Anterior cingulate cortex (tissue), 58 donors: ENCODE data around the gene NLN.
"Not testable (repeated sequence)": the region's sequence is repeated elsewhere in the genome, so short reads cannot be mapped to it uniquely, and the experiment has no call there.

Experiments used
- DNase-seq, 58 donors: peaks; one replicate each; lab custom pipeline; 2025; lab: John Stamatoyannopoulos, UW

NLN gene

DNA sequence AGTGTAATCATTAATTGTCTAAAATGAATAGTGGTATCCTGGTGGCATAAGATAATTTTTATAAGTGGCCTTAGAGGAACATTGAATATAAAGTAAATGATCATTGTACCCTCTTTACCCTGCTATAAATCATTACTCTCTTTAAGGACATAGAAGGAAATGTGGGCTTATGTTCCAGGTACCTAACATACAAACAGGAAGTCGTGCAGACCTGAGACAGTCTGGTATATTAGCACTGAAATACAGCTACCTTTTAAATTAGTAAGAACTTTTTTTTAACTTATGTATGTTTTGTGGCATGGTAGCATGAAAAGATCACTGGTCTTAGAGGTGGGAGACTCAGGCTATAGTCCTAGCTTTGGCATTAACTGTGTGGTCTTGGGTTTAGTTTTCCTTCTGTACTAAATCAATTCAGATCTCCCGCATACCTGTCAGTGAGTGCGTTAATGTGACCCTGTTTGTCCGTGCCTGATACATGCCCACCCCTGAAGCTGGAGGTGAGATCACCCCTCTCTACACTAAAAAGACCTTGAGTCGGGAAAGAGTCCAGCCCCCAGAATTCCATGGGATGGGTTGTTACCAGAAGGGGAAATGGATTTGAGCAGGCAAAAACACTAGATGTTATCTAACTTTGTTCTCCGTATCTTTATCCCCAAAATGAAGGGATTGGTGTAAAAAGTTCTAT, 145.0 kb downstream of the NLN start:
- DNase-seq: no peak

DNA sequence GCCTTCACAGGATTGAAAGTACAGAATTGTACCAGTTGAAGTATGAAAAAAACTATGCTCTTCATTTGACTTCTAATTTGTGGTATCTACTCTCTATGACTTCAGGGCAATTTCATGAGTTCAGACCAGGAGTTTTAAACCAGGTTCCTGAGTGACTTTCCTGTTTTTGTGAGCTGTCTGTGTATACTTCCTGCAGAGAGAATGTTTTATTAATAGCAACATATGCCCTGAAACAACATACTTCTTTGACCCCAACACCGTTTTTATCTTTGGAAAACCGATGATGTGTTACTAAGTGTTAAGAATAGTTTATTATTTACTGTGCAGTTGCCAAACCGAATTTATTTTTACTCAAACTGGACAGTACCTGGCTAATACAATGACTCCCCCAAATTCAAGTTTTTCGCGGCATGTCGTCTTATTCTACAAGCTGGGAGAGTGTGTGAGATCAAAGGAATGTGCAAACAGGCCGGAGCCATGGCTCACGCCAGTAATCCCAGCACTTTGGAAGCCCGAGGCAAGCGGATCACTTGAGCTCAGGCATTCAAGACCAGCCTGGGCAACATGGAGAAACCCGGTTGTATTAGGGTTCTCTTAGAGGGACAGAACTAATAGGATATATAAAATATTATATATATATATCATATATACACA, 145.7 kb downstream of the NLN start:
- DNase-seq: no peak

DNA sequence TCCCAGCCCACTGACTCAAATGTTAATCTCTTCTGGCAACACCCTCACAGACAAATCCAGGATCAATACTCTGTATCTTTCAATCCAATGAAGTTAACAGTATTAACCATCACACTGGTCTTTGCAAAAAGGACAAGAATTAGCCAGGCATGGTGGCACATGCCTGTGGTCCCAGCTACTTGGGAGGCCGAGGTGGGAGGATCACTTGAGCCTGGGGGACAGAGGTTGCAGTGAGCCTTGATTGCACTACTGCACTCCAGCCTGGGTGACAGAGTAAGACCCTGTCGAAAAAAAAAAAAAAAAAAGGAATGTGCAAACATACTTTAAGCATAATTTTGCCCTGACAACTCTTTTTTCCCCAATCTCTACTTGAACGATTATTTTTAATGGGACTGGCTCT, 146.5 kb downstream of the NLN start:
- DNase-seq: no peak

DNA sequence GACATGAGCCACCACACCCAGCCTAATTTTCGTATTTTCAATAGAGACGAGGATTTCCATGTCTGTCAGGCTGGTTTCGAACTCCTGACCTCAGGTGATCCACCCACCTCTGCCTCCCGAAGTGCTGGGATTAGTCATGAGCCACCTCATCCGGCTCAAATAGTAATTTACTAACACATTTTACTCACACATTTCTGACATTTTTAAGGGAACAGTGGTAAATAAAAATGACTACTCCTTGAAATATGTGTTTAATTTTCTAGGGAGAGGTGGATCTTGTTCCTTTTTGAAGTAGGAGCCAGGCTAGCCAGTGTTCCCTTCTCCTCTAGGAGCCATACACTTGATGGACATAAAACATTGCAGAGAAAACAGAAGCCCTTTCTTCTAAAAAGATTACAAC, 149.2 kb downstream of the NLN start:
- DNase-seq: no peak

DNA sequence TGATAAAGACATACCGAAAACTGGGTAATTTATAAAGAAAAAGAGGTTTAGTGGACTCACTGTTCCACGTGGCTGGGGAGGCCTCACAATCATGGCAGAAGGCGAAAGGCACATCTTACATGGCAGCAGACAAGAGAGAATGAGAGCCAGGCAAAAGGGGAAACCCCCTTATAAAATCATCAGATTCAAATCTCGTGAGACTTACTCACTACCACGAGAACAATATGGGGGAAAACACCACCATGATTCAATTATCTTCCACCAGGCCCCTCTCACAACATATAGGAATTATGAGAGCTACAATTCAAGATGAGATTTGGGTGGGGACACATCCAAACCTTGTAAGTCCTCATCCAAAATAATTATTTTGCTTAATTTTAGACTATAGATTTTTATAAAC, 149.8 kb downstream of the NLN start:
- DNase-seq: not testable (repeated sequence)

DNA sequence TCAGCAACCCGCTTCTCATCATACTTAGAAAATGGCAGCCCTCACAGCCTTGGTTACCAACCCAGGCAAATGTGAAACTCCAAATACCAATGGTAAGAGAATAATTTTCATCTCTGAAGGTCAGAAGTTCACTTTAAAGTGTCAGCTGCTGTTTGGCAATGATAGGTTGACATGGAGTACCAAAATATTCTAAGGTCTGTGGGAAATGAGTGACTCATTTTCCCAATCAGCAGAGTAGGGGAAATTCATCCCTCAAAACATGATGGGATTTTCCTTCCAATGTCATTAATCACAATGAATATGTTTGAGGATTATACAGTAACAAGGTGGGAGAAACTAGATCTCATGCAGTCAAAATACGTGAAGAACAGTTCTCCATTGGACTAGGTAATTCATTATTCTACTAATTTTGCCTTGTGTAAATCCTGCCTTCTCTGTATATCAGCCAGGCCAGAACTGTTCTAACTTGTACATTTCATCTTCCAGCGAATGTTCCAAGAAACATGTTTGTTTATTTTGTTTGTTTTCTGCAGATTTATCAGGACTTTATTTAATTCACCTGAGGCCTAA, 151.3 kb downstream of the NLN start:
- no peak for DNase-seq

DNA sequence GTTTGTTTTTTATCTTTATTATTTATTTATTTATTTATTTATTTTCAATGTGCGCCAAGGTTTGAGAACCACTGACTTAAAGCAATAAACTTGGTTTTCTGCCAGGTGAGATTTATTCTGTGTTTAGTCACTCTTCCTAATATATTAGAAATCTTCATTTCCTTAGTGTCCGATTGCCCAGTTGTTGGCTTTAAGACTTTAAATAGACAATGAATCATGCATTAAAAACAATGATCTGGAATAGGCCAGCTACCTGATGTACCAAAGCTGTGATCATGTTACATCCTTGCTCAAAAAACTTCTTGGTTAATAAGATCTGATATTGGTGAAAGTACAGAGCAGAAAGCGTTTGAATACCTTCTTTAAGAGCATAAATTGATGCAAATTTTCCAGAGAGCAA, 152.2 kb downstream of the NLN start:
- DNase-seq: no peak

DNA sequence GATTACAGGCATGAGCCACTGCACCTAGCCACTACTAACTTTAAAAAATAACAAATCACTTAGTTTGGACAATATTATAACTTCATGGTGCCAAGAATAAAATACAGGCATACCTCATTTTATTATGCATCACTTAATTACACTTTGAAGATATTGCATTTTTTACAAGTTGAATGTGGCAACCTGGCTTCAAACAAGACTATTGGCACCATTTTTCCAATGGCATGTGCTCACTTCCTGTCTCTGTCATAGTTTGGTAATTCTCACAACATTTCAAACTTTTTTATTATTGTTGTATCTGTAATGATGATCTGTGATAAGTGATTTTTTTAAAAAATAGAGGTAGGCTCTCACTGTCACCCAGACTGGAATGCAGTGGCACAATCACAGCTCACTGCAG, 154.5 kb downstream of the NLN start:
- no peak for DNase-seq

DNA sequence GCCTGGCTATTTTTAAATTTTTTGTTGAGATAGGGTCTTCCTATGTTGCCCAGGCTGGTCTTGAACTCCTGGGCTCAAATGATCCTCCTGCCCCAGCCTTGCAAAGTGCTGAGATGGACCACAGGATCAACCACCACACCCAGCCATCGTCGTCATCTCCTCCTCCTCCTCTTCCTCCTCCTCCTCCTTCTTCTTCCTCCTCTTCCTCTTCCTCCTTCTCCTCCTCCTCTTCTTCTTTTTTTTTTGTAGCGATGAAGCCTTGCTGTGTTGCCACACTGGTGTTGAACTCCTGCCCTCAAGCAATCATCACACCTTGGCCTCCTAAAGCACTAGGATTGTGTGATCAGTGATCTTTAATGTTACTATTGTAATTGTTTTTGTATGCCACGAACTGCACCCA, 155.0 kb downstream of the NLN start:
- no peak for DNase-seq
